Measurements from ENCODE around the gene UGT2A3. TPM values are rescaled to one million over a fixed set of nuclear protein-coding genes. Genes with fewer than 3 reads are reported as not detected.

Gene UGT2A3
- total and polyA plus RNA-seq, 2 of the 4 experiments (the other 2 are of a cell fraction), result not detected

DNA sequence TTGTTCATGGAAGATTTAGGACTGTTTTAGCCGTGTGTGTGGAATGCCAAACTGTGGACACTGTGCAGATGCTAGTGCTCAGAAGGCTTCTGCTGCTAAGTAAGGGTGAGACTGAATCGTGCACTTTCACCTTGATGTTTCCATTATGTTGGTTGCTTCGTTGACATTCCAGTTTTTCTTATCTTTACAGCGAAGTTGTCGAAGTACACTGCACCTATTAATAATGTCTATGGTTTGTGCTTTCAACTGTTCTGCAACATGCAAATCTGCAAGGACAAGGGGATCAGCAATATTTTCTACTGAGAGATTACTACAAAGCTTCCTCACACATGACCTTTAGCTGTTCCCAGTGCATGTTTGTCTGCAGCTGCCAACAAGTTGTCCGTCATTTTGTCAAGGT lies 67.7 kb downstream of the UGT2A3 start:
- Histone ChIP-seq H3K36me3 (ENCODE audit: control insufficient read depth, insufficient read depth, low read length) (no peaks in the 10 kb centered on the region), H3K4me2 (ENCODE audit: low read depth, low read length) (no peak overlapping the region; the same call in 1 of the 2 replicates), H4K5ac (ENCODE audit: low read depth, low read length) (no peak overlapping the region), H3K79me1 (ENCODE audit: low read depth in 1 of 2, low read length in 2 of 2) (no peaks in the 10 kb centered on the region), H2BK5ac (ENCODE audit: low read depth, low read length, poor library complexity, severe bottlenecking) (no peak overlapping the region), H3K9me3 (ENCODE audit: control insufficient read depth, insufficient read depth, low read length) (no peaks in the 10 kb centered on the region), H2AK9ac (replicated peaks; ENCODE audit: low read depth, low read length, poor library complexity) (no peak overlapping the region), H2BK15ac (ENCODE audit: low read depth, low read length) (no peak overlapping the region), H2AFZ (replicated peaks; ENCODE audit: low read length, poor library complexity) (no peak overlapping the region), H3K56ac (ENCODE audit: extremely low read depth, insufficient read depth, low read length) (no peak overlapping the region), H3K4me1 (ENCODE audit: control insufficient read depth, insufficient read depth, low read length) (no peaks in the 10 kb centered on the region), H3K4ac (ENCODE audit: low read depth, low read length) (no peak overlapping the region), H3K4me3 (ENCODE audit: insufficient read depth, low read depth, low read length) (no peak overlapping the region), H4K91ac (ENCODE audit: insufficient read depth, low read depth, low read length) (no peak overlapping the region), H2BK20ac (ENCODE audit: low read depth, low read length) (no peak overlapping the region), H3K23ac (ENCODE audit: low read depth, low read length) (no peak overlapping the region), H3K18ac (ENCODE audit: low read depth, low read length) (no peak overlapping the region), H2BK120ac (ENCODE audit: low read depth, low read length) (no peak overlapping the region), H4K20me1 (ENCODE audit: insufficient read depth, low read length) (no peaks in the 10 kb centered on the region), H2AK5ac (ENCODE audit: low read depth, low read length) (no peak overlapping the region), H3K27ac (ENCODE audit: insufficient read depth, low read length) (no peak overlapping the region), H3K9me1 (ENCODE audit: insufficient read depth, low read length) (no peaks in the 10 kb centered on the region), H3K9ac (ENCODE audit: low read depth, low read length) (no peak overlapping the region), H3K27me3 (ENCODE audit: control insufficient read depth, insufficient read depth, low read length) (no peaks in the 10 kb centered on the region), H3K14ac (replicated peaks; ENCODE audit: low read depth, low read length) (no peak overlapping the region), H4K8ac (ENCODE audit: low read depth in 2 of 2, low read length in 2 of 2) (no peak overlapping the region)
- dilution Hi-C loops (cut with HindIII; ENCODE audit: low sequenced_read_pairs, unreplicated experiment), result no loop called here
- intact Hi-C loops (cut with micrococcal nuclease), result no loop called here
- DNase-seq (no peak), ATAC-seq (ENCODE audit: low read depth) (no peak)
- ChIA-PET POLR2A (ENCODE audit: unreplicated experiment) (no interaction called here), CTCF (no interaction called here)
- TF ChIP-seq, protein P1, sequence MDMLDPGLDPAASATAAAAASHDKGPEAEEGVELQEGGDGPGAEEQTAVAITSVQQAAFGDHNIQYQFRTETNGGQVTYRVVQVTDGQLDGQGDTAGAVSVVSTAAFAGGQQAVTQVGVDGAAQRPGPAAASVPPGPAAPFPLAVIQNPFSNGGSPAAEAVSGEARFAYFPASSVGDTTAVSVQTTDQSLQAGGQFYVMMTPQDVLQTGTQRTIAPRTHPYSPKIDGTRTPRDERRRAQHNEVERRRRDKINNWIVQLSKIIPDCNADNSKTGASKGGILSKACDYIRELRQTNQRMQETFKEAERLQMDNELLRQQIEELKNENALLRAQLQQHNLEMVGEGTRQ (IDR thresholded peaks at IDR 0.05; ENCODE audit: low read depth, low read length), result no peak
- TF ChIP-seq CHD1 (IDR thresholded peaks at IDR 0.05; ENCODE audit: low read depth, low read length), result no peak
- TF ChIP-seq NFE2L2 (IDR thresholded peaks at IDR 0.05; ENCODE audit: low read depth, low read length), result no peak
- TF ChIP-seq RFX5 (IDR thresholded peaks at IDR 0.05; ENCODE audit: low read depth, low read length), result no peak
- no peak for TF ChIP-seq POLR2A (IDR thresholded peaks at IDR 0.05; ENCODE audit: low read depth, low read length)
- no peak for TF ChIP-seq SMC3 (IDR thresholded peaks at IDR 0.05; ENCODE audit: low read depth, low read length)
- no peak for TF ChIP-seq MAZ (IDR thresholded peaks at IDR 0.05; ENCODE audit: borderline replicate concordance, low read depth, low read length)
- TF ChIP-seq RCOR1 (IDR thresholded peaks at IDR 0.05; ENCODE audit: insufficient replicate concordance, low read length), result no peak
- TF ChIP-seq BHLHE40 (IDR thresholded peaks at IDR 0.05; ENCODE audit: low read depth, low read length), result no peak
- TF ChIP-seq CEBPB (IDR thresholded peaks at IDR 0.05; ENCODE audit: low read depth, low read length), result no peak
- TF ChIP-seq, protein P2, sequence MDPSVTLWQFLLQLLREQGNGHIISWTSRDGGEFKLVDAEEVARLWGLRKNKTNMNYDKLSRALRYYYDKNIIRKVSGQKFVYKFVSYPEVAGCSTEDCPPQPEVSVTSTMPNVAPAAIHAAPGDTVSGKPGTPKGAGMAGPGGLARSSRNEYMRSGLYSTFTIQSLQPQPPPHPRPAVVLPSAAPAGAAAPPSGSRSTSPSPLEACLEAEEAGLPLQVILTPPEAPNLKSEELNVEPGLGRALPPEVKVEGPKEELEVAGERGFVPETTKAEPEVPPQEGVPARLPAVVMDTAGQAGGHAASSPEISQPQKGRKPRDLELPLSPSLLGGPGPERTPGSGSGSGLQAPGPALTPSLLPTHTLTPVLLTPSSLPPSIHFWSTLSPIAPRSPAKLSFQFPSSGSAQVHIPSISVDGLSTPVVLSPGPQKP (IDR thresholded peaks at IDR 0.05; ENCODE audit: borderline replicate concordance, low read depth, low read length), result no peak
- TF ChIP-seq, protein P3, sequence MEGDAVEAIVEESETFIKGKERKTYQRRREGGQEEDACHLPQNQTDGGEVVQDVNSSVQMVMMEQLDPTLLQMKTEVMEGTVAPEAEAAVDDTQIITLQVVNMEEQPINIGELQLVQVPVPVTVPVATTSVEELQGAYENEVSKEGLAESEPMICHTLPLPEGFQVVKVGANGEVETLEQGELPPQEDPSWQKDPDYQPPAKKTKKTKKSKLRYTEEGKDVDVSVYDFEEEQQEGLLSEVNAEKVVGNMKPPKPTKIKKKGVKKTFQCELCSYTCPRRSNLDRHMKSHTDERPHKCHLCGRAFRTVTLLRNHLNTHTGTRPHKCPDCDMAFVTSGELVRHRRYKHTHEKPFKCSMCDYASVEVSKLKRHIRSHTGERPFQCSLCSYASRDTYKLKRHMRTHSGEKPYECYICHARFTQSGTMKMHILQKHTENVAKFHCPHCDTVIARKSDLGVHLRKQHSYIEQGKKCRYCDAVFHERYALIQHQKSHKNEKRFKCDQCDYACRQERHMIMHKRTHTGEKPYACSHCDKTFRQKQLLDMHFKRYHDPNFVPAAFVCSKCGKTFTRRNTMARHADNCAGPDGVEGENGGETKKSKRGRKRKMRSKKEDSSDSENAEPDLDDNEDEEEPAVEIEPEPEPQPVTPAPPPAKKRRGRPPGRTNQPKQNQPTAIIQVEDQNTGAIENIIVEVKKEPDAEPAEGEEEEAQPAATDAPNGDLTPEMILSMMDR (conservative IDR thresholded peaks at IDR 0.05; ENCODE audit: low read depth, low read length), result no peak
- BruUV-seq (replicated peaks), result no TSS peak
- WGBS, 2 experiments (ENCODE audit: extremely low coverage in 2 of 2, insufficient read length in 1 of 2), result no CpG with 5 or more reads among the region's 6 CpGs
- in situ Hi-C loops (cut with MboI; ENCODE audit: low sequenced_read_pairs), result no loop called here
